CD4-positive, alpha-beta T cell (primary cell): ENCODE results near the gene RNF113B. TPM values are rescaled to one million over a fixed set of nuclear protein-coding genes. Genes with fewer than 3 reads are reported as not detected.

Experiments used
- ATAC-seq: fragments of 200-7000 bp; cut with Tn5 transposase; one replicate; pipeline ENCODE4 v1.10.0; 2022; ENCODE audit warnings: mild to moderate bottlenecking; ENCODE audit not compliant: poor library complexity
- CTCF ChIA-PET: fragments of 350-600 bp; sonication (Branson Sonifier 250); formaldehyde crosslinking; loops from one replicate; lab custom pipeline; 2021; ENCODE audit warnings: antibody characterized with exemption, inconsistent platforms; lab: Charles Lee
- POLR2A ChIA-PET: fragments of 350-600 bp; sonication (Branson Sonifier 250); formaldehyde crosslinking; loops from one replicate; lab custom pipeline; 2021; ENCODE audit warnings: antibody characterized with exemption, inconsistent platforms; lab: Charles Lee
- DNase-seq, 14 experiments: peaks; one replicate each; pipeline ENCODE4 v3.0.0-alpha.2; 2013 to 2020; ENCODE audit warnings: mixed read lengths in 2 of 14
- H3K27ac ChIP-seq, 2 donors: one replicate each; pipeline versions ENCODE4 v1.5.1 to v1.7.0; 2013; ENCODE audit warnings: low read length in 2 of 2, low read depth in 1 of 2, mild to moderate bottlenecking in 1 of 2
- H3K27me3 ChIP-seq, 2 experiments: 1 replicate in 1 of 2; 2 replicates in 1 of 2; pipeline versions ENCODE4 v1.6.1 to v1.7.0; 2013; ENCODE audit warnings: low read length in 2 of 2, control low read depth in 1 of 2, mild to moderate bottlenecking in 1 of 2, moderate library complexity in 1 of 2; ENCODE audit not compliant: insufficient read depth in 2 of 2, control insufficient read depth in 1 of 2
- H3K36me3 ChIP-seq: one replicate; pipeline ENCODE4 v1.6.1; 2013; ENCODE audit warnings: low read length, control low read depth; ENCODE audit not compliant: insufficient read depth
- H3K4me1 ChIP-seq: one replicate; pipeline ENCODE4 v1.6.1; 2013; ENCODE audit warnings: low read length, control low read depth; ENCODE audit not compliant: insufficient read depth
- H3K4me3 ChIP-seq: one replicate; pipeline ENCODE4 v1.5.1; 2013; ENCODE audit warnings: mild to moderate bottlenecking, low read length, moderate library complexity
- H3K9me3 ChIP-seq, 2 experiments: 1 replicate in 1 of 2; 2 replicates in 1 of 2; pipeline versions ENCODE4 v1.6.1 to v1.7.0; 2013; ENCODE audit warnings: low read length in 2 of 2, mild to moderate bottlenecking in 2 of 2, control low read depth in 1 of 2, moderate library complexity in 1 of 2; ENCODE audit not compliant: control insufficient read depth in 1 of 2, insufficient read depth in 1 of 2
- H3K27ac Mint-ChIP-seq: one replicate; pipeline ENCODE4 v1.8.0; 2020; ENCODE audit warnings: mixed read lengths
- H3K27me3 Mint-ChIP-seq: one replicate; pipeline ENCODE4 v1.8.0; 2021; ENCODE audit warnings: mixed read lengths
- H3K36me3 Mint-ChIP-seq: one replicate; pipeline ENCODE4 v1.8.0; 2021; ENCODE audit warnings: low read depth, mixed read lengths
- H3K4me1 Mint-ChIP-seq: one replicate; pipeline ENCODE4 v1.8.0; 2021; ENCODE audit warnings: low read depth, mixed read lengths
- H3K4me3 Mint-ChIP-seq: one replicate; pipeline ENCODE4 v1.8.0; 2020; ENCODE audit warnings: mild to moderate bottlenecking, mixed read lengths
- H3K9me3 Mint-ChIP-seq: one replicate; pipeline ENCODE4 v1.8.0; 2020; ENCODE audit warnings: mixed read lengths
- intact Hi-C, 2 experiments: fragments of 100-400 bp; cut with DNase I in 1 of 2; cut with micrococcal nuclease in 1 of 2; formaldehyde crosslinking; loops; one replicate each; pipeline versions ENCODE4 v1.15.1 to v1.9.0; 2023 to 2025; cut with DNase I, micrococcal nuclease
- total RNA-seq, 174 experiments: library from RNA in 2 of 174; stranded (reverse) in 2 of 174; gene quantifications; one replicate each; pipeline ENCODE4 v1.2.3 and lab custom pipeline; 2021 to 2026
- TF ChIP-seq, protein P1 (sequence below): fragments of 200-600 bp; IDR thresholded peaks from one replicate; pipeline ENCODE4 v1.8.0; 2022; ENCODE audit warnings: antibody characterized with exemption, mild to moderate bottlenecking

RNF113B gene
- total RNA-seq, 2 experiments from 2014 or later: not detected

DNA sequence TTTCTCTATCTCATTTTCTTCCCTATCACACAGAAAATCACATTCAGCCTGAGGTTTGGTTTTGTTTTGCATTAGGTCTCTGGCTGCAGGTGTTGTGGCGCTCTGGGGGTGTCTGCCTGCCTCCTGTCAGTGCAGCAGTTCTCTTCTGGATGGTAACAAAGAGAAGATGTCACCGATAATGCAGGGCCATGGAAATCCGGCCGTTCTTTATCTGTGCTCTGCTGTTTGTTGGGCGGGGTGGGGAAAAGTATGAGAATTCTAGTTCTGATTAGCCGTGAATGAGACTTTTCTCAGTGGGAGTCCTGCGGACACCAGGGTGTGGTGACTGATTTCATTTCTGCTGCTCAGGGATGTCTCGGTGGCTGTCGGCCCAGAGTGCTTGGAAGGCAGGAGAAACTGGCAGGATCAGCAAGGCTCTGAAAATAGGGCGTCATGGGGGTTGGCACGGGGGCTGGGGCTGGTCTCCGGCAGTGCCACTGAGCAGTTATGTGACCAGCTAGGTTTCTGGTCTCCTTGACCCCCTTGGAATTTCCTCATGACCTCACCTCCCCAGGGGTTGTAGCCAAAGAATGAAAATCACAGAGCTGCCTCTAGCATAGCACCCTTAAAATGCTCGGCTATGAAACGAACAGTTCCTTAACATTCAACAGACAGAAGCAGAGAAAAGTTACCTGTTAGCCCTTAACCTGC, 5.0 kb downstream of the RNF113B start:
- Mint-ChIP-seq H3K9me3 (no peaks in the 10 kb centered on the region), H3K27me3 (peaks cover 40% of the 10 kb centered on the region), H3K4me3 (no peak overlapping the region), H3K4me1 (no peaks in the 10 kb centered on the region), H3K36me3 (no peaks in the 10 kb centered on the region), H3K27ac (no peak overlapping the region)
- DNase-seq (no peak), ATAC-seq (no peak)
- Histone ChIP-seq H3K4me3 (no peak overlapping the region), H3K36me3 (no peaks in the 10 kb centered on the region), H3K27ac (no peak overlapping the region), H3K27me3 (no peaks in the 10 kb centered on the region), H3K9me3 (peaks cover 0 to 10% of the 10 kb centered on the region in 2 experiments), H3K4me1 (no peaks in the 10 kb centered on the region)
- TF ChIP-seq, protein P1, sequence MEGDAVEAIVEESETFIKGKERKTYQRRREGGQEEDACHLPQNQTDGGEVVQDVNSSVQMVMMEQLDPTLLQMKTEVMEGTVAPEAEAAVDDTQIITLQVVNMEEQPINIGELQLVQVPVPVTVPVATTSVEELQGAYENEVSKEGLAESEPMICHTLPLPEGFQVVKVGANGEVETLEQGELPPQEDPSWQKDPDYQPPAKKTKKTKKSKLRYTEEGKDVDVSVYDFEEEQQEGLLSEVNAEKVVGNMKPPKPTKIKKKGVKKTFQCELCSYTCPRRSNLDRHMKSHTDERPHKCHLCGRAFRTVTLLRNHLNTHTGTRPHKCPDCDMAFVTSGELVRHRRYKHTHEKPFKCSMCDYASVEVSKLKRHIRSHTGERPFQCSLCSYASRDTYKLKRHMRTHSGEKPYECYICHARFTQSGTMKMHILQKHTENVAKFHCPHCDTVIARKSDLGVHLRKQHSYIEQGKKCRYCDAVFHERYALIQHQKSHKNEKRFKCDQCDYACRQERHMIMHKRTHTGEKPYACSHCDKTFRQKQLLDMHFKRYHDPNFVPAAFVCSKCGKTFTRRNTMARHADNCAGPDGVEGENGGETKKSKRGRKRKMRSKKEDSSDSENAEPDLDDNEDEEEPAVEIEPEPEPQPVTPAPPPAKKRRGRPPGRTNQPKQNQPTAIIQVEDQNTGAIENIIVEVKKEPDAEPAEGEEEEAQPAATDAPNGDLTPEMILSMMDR: no peak
- intact Hi-C loops: no loop called here
- ChIA-PET CTCF (no interaction called here), POLR2A (no interaction called here)

DNA sequence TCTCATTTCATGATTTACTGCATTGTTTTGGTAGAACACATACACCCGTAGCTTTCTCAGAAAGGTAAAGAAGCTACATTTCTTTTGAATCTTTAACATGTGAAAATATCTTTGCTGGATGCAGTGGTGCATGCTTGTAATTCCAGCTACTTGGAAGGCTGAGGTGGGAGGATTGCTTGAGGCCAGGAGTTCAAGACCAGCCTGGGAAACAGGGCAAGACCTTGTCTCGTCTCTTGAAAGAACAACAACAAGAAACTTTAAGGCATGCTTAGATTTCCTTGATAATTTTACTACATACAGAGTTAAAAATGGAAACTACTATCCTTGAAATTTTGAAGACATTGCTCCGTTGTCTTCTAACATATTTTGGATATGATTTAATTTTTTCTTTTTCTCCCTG, 7.7 kb downstream of the RNF113B start:
- no peaks in the 10 kb centered on the region for H3K4me1 Mint-ChIP-seq
- H3K9me3 ChIP-seq: no peaks in the 10 kb centered on the region
- intact Hi-C loops: no loop called here
- no peak for ATAC-seq
- no peaks in the 10 kb centered on the region for H3K36me3 ChIP-seq
- H3K27me3 Mint-ChIP-seq: peaks cover 34% of the 10 kb centered on the region
- no peak for DNase-seq
- no peaks in the 10 kb centered on the region for H3K36me3 Mint-ChIP-seq
- ChIA-PET CTCF (no interaction called here), POLR2A (no interaction called here)
- no peak overlapping the region for H3K27ac ChIP-seq
- H3K27me3 ChIP-seq: no peaks in the 10 kb centered on the region
- H3K4me1 ChIP-seq: no peaks in the 10 kb centered on the region
- TF ChIP-seq, protein P1: no peak
- no peak overlapping the region for H3K27ac Mint-ChIP-seq
- H3K4me3 ChIP-seq: no peak overlapping the region
- H3K9me3 Mint-ChIP-seq: no peaks in the 10 kb centered on the region
- no peak overlapping the region for H3K4me3 Mint-ChIP-seq

DNA sequence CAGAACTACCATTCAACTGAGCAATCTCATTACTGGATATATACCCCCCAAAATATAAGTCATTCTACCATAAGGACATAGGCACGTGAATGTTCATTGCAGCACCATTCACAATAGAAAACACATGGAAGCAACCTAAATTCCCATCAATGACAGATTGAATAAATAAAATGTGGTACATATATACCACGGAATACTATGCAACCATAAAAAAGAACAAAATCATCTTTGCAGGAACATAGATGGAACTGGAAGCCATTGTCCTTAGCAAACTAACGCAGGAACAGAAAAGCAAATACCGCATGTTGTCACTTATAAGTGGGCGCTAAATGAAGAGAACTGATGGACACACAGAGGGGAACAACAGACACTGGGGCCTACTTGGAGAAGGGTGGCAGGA, 14.1 kb downstream of the RNF113B start:
- no peaks in the 10 kb centered on the region for H3K4me1 ChIP-seq
- DNase-seq: no peak
- no peaks in the 10 kb centered on the region for H3K9me3 ChIP-seq
- no peak overlapping the region for H3K4me3 ChIP-seq
- intact Hi-C loops: no loop called here
- ATAC-seq: no peak
- no peaks in the 10 kb centered on the region for H3K36me3 ChIP-seq
- Mint-ChIP-seq H3K27me3 (peaks cover 5% of the 10 kb centered on the region), H3K9me3 (no peaks in the 10 kb centered on the region), H3K4me3 (no peak overlapping the region), H3K27ac (no peak overlapping the region), H3K36me3 (no peaks in the 10 kb centered on the region), H3K4me1 (no peaks in the 10 kb centered on the region)
- no peak overlapping the region for H3K27ac ChIP-seq
- H3K27me3 ChIP-seq: no peaks in the 10 kb centered on the region
- TF ChIP-seq, protein P1: no peak
- ChIA-PET POLR2A (no interaction called here), CTCF (no interaction called here)
